GM19238 (cell line): ENCODE data around the gene TRIM44.
"Not testable (repeated sequence)": the region's sequence is repeated elsewhere in the genome, so short reads cannot be mapped to it uniquely, and the experiment has no call there.

Experiments
- DNase-seq: peaks from one replicate; pipeline ENCODE4 v3.0.0; 2011; ENCODE audit warnings: low spot score; ENCODE audit not compliant: insufficient read length

The TRIM44 gene

GRCh38 chr11:35633827-35634423, 28.6 kb upstream of the TRIM44 start:
- no peak for DNase-seq

- no peak for DNase-seq
Measured at GRCh38 chr11:35635933-35636332, 26.6 kb upstream of the TRIM44 start.

- no peak for DNase-seq
Measured at GRCh38 chr11:35639591-35640179, 22.9 kb upstream of the TRIM44 start.

- no peak for DNase-seq
Measured at GRCh38 chr11:35641171-35641897, 21.2 kb upstream of the TRIM44 start.

- no peak for DNase-seq
Measured at GRCh38 chr11:35641964-35642363, 20.6 kb upstream of the TRIM44 start.

- DNase-seq = no peak
Measured at GRCh38 chr11:35647421-35648093, 15.0 kb upstream of the TRIM44 start.

GRCh38 chr11:35650006-35650405, 12.6 kb upstream of the TRIM44 start:
- no peak for DNase-seq

GRCh38 chr11:35650467-35650866, 12.1 kb upstream of the TRIM44 start:
- DNase-seq = no peak

GRCh38 chr11:35651263-35651662, 11.3 kb upstream of the TRIM44 start:
- no peak for DNase-seq

GRCh38 chr11:35652786-35653185, 9.8 kb upstream of the TRIM44 start:
- DNase-seq = not testable (repeated sequence)

- no peak for DNase-seq
Measured at GRCh38 chr11:35654711-35655110, 7.9 kb upstream of the TRIM44 start.

GRCh38 chr11:35655254-35655653, 7.3 kb upstream of the TRIM44 start:
- DNase-seq = no peak

- DNase-seq = no peak
Measured at GRCh38 chr11:35655856-35656255, 6.7 kb upstream of the TRIM44 start.

GRCh38 chr11:35658020-35658948, 4.3 kb upstream of the TRIM44 start:
- DNase-seq = no peak

- DNase-seq = no peak
Measured at GRCh38 chr11:35661534-35661933, 1.0 kb upstream of the TRIM44 start.

- no peak for DNase-seq
Measured at GRCh38 chr11:35662061-35662648, 420 bp upstream of the TRIM44 start.

- no peak for DNase-seq
Measured at GRCh38 chr11:35663408-35663702, 780 bp downstream of the TRIM44 start.

GRCh38 chr11:35664977-35665441, 2.4 kb downstream of the TRIM44 start:
- no peak for DNase-seq

GRCh38 chr11:35667257-35667656, 4.7 kb downstream of the TRIM44 start:
- no peak for DNase-seq

- DNase-seq = not testable (repeated sequence)
Measured at GRCh38 chr11:35668350-35668749, 5.8 kb downstream of the TRIM44 start.
